Measurements from ENCODE around the gene FBXL7.

- no peak for TF ChIP-seq EZH2 (IDR thresholded peaks at IDR 0.05; ENCODE audit: borderline replicate concordance, low read depth, low read length)
- no peak for TF ChIP-seq ZNF655 (CRISPR knock-in tag; IDR thresholded peaks at IDR 0.05)
- no peak for TF ChIP-seq ETV5 (CRISPR knock-in tag; IDR thresholded peaks at IDR 0.05; ENCODE audit: low read depth)
- no peak for TF ChIP-seq PTBP1 (IDR thresholded peaks at IDR 0.05; ENCODE audit: low read depth, low read length)
- TF ChIP-seq NFE2L1 (tag; IDR thresholded peaks at IDR 0.05; ENCODE audit: borderline replicate concordance, low read depth): no peak
- TF ChIP-seq, protein P1, sequence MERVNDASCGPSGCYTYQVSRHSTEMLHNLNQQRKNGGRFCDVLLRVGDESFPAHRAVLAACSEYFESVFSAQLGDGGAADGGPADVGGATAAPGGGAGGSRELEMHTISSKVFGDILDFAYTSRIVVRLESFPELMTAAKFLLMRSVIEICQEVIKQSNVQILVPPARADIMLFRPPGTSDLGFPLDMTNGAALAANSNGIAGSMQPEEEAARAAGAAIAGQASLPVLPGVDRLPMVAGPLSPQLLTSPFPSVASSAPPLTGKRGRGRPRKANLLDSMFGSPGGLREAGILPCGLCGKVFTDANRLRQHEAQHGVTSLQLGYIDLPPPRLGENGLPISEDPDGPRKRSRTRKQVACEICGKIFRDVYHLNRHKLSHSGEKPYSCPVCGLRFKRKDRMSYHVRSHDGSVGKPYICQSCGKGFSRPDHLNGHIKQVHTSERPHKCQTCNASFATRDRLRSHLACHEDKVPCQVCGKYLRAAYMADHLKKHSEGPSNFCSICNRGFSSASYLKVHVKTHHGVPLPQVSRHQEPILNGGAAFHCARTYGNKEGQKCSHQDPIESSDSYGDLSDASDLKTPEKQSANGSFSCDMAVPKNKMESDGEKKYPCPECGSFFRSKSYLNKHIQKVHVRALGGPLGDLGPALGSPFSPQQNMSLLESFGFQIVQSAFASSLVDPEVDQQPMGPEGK (CRISPR knock-in tag; IDR thresholded peaks at IDR 0.05; ENCODE audit: borderline replicate concordance): no peak
- no peak for TF ChIP-seq FOXP1 (CRISPR knock-in tag; IDR thresholded peaks at IDR 0.05)
- TF ChIP-seq, protein P2, sequence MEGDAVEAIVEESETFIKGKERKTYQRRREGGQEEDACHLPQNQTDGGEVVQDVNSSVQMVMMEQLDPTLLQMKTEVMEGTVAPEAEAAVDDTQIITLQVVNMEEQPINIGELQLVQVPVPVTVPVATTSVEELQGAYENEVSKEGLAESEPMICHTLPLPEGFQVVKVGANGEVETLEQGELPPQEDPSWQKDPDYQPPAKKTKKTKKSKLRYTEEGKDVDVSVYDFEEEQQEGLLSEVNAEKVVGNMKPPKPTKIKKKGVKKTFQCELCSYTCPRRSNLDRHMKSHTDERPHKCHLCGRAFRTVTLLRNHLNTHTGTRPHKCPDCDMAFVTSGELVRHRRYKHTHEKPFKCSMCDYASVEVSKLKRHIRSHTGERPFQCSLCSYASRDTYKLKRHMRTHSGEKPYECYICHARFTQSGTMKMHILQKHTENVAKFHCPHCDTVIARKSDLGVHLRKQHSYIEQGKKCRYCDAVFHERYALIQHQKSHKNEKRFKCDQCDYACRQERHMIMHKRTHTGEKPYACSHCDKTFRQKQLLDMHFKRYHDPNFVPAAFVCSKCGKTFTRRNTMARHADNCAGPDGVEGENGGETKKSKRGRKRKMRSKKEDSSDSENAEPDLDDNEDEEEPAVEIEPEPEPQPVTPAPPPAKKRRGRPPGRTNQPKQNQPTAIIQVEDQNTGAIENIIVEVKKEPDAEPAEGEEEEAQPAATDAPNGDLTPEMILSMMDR (IDR thresholded peaks at IDR 0.05 in 2 of 3, conservative IDR thresholded peaks at IDR 0.05 in 1 of 3; ENCODE audit: insufficient read depth in 2 of 3, low read depth in 1 of 3, low read length in 3 of 3): no peak
- TF ChIP-seq POLR2A (conservative IDR thresholded peaks at IDR 0.05): no peak
- TF ChIP-seq EGR1 (conservative IDR thresholded peaks at IDR 0.05): no peak
- no peak for TF ChIP-seq NR3C1 (CRISPR knock-in tag; IDR thresholded peaks at IDR 0.05)
- TF ChIP-seq, protein P3, sequence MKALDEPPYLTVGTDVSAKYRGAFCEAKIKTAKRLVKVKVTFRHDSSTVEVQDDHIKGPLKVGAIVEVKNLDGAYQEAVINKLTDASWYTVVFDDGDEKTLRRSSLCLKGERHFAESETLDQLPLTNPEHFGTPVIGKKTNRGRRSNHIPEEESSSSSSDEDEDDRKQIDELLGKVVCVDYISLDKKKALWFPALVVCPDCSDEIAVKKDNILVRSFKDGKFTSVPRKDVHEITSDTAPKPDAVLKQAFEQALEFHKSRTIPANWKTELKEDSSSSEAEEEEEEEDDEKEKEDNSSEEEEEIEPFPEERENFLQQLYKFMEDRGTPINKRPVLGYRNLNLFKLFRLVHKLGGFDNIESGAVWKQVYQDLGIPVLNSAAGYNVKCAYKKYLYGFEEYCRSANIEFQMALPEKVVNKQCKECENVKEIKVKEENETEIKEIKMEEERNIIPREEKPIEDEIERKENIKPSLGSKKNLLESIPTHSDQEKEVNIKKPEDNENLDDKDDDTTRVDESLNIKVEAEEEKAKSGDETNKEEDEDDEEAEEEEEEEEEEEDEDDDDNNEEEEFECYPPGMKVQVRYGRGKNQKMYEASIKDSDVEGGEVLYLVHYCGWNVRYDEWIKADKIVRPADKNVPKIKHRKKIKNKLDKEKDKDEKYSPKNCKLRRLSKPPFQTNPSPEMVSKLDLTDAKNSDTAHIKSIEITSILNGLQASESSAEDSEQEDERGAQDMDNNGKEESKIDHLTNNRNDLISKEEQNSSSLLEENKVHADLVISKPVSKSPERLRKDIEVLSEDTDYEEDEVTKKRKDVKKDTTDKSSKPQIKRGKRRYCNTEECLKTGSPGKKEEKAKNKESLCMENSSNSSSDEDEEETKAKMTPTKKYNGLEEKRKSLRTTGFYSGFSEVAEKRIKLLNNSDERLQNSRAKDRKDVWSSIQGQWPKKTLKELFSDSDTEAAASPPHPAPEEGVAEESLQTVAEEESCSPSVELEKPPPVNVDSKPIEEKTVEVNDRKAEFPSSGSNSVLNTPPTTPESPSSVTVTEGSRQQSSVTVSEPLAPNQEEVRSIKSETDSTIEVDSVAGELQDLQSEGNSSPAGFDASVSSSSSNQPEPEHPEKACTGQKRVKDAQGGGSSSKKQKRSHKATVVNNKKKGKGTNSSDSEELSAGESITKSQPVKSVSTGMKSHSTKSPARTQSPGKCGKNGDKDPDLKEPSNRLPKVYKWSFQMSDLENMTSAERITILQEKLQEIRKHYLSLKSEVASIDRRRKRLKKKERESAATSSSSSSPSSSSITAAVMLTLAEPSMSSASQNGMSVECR (CRISPR knock-in tag; IDR thresholded peaks at IDR 0.05): no peak
- TF ChIP-seq SMARCA4 (IDR thresholded peaks at IDR 0.05): no peak
- TF ChIP-seq SP2 (IDR thresholded peaks at IDR 0.05; ENCODE audit: extremely low read depth, low read depth, low read length, poor library complexity, severe bottlenecking): no peak
These were observed 95.9 kb downstream of the FBXL7 start for GRCh38 chr5:15595929-15596328.

Data from K562 (cell line).